Neural cell (in vitro differentiated cells): ENCODE measurements around the gene CFAP99. TPM values are rescaled to one million over a fixed set of nuclear protein-coding genes. Genes with fewer than 3 reads are reported as not detected.

Experiments used
- H2AFZ ChIP-seq: fragments of 200-600, 300-800 bp; sonication (generic), shearing (Covaris generic); 2 replicates; pipeline ENCODE4 v1.6.0; 2014; ENCODE audit warnings: low read depth, mild to moderate bottlenecking, antibody characterized with exemption, low read length, moderate library complexity
- H3F3A ChIP-seq: fragments of 200-600 bp; shearing (Covaris generic); 2 replicates; pipeline ENCODE4 v1.6.1; 2016; ENCODE audit warnings: mild to moderate bottlenecking, moderate library complexity, mixed read lengths, antibody characterized with exemption, low read length; ENCODE audit not compliant: insufficient read depth, poor library complexity, severe bottlenecking
- H3K27ac ChIP-seq: fragments of 200-600, 300-800 bp; sonication (generic), shearing (Covaris generic); 2 replicates; pipeline ENCODE4 v1.5.1; 2014; ENCODE audit warnings: mild to moderate bottlenecking, low read length, moderate library complexity
- H3K27me3 ChIP-seq: fragments of 300-800, 200-600 bp; sonication (generic), shearing (Covaris generic); 2 replicates; pipeline ENCODE4 v1.6.0; 2014; ENCODE audit warnings: mild to moderate bottlenecking, low read depth, low read length, moderate library complexity; ENCODE audit not compliant: insufficient read depth
- H3K36me3 ChIP-seq: fragments of 300-800, 200-600 bp; sonication (generic), shearing (Covaris generic); 2 replicates; pipeline ENCODE4 v1.5.1; 2014; ENCODE audit warnings: mild to moderate bottlenecking, antibody characterized with exemption, low read length, moderate library complexity; ENCODE audit not compliant: insufficient read depth
- H3K4me2 ChIP-seq: fragments of 300-800, 200-600 bp; sonication (generic), shearing (Covaris generic); 2 replicates; pipeline ENCODE4 v1.6.0; 2014; ENCODE audit warnings: mild to moderate bottlenecking, low read length
- H3K4me3 ChIP-seq: fragments of 300-800, 200-600 bp; sonication (generic), shearing (Covaris generic); 2 replicates; pipeline ENCODE4 v1.5.1; 2014; ENCODE audit warnings: mild to moderate bottlenecking, low read length, moderate library complexity
- H3K79me2 ChIP-seq: fragments of 200-600 bp; shearing (Covaris generic); replicated peaks from 2 replicates; pipeline ENCODE4 v1.6.0; 2014; ENCODE audit warnings: mild to moderate bottlenecking, low read length, moderate library complexity; ENCODE audit not compliant: insufficient read depth
- H3K9ac ChIP-seq: fragments of 300-800, 200-600 bp; sonication (generic), shearing (Covaris generic); 2 replicates; pipeline ENCODE4 v1.6.1; 2016; ENCODE audit warnings: mild to moderate bottlenecking, low read length, mixed read lengths
- H3K9me2 ChIP-seq: fragments of 200-600 bp; shearing (Covaris generic); 2 replicates; pipeline ENCODE4 v1.6.1; 2016; ENCODE audit warnings: mild to moderate bottlenecking, low read length, mixed read lengths; ENCODE audit not compliant: insufficient read depth
- H3K9me3 ChIP-seq: fragments of 200-600, 300-800 bp; sonication (generic), shearing (Covaris generic); 2 replicates; pipeline ENCODE4 v1.6.1; 2016; ENCODE audit warnings: mild to moderate bottlenecking, mixed run types, low read length, moderate library complexity, mixed read lengths
- H4K20me1 ChIP-seq: fragments of 200-600 bp; shearing (Covaris generic); 2 replicates; pipeline ENCODE4 v1.6.1; 2016; ENCODE audit warnings: mild to moderate bottlenecking, mixed run types; ENCODE audit not compliant: insufficient read depth
- CTCF ChIP-seq: fragments of 450-650 bp; IDR thresholded peaks from 2 replicates; pipeline ENCODE4 v1.5.1; 2014; ENCODE audit warnings: antibody characterized with exemption, mild to moderate bottlenecking, moderate library complexity; ENCODE audit not compliant: poor library complexity, severe bottlenecking
- EP300 ChIP-seq: fragments of 450-650 bp; conservative IDR thresholded peaks from 2 replicates; pipeline ENCODE4 v1.6.1; 2014; ENCODE audit warnings: antibody characterized with exemption, mild to moderate bottlenecking, moderate library complexity; ENCODE audit not compliant: poor library complexity, severe bottlenecking
- EZH2 ChIP-seq: fragments of 200-600, 300-800 bp; shearing (Covaris generic), sonication (generic); IDR thresholded peaks from 2 replicates; pipeline ENCODE4 v1.6.1; 2014; ENCODE audit warnings: antibody characterized with exemption, low read length, borderline replicate concordance, mild to moderate bottlenecking; ENCODE audit not compliant: insufficient read depth, poor library complexity, severe bottlenecking
- MXI1 ChIP-seq: fragments of 450-650 bp; conservative IDR thresholded peaks from 2 replicates; pipeline ENCODE4 v1.6.1; 2014; ENCODE audit warnings: antibody characterized with exemption, mild to moderate bottlenecking; ENCODE audit not compliant: poor library complexity, severe bottlenecking
- POLR2AphosphoS5 ChIP-seq: IDR thresholded peaks from 2 replicates; pipeline ENCODE4 v1.6.1; 2012
- RAD21 ChIP-seq: fragments of 450-650 bp; conservative IDR thresholded peaks from 2 replicates; pipeline ENCODE4 v1.6.1; 2014; ENCODE audit warnings: antibody characterized with exemption, mild to moderate bottlenecking, moderate library complexity
- SMC3 ChIP-seq: fragments of 450-650 bp; conservative IDR thresholded peaks from 2 replicates; pipeline ENCODE4 v1.6.1; 2014; ENCODE audit warnings: antibody characterized with exemption, mild to moderate bottlenecking, moderate library complexity; ENCODE audit not compliant: poor library complexity
- TAF1 ChIP-seq: IDR thresholded peaks from 2 replicates; pipeline ENCODE4 v1.6.1; 2012; ENCODE audit warnings: low read depth
- polyA plus RNA-seq: library from polyadenylated mRNA; depleted of rRNA; stranded (reverse); fragments of >200 nt; gene quantifications from 2 replicates; pipeline ENCODE4 v1.2.3, GENCODE V29; 2014
- TF ChIP-seq, protein P1 (sequence below): IDR thresholded peaks from 2 replicates; pipeline ENCODE4 v1.6.1; 2012; ENCODE audit warnings: borderline replicate concordance

The CFAP99 gene
- polyA plus RNA-seq, 1 donor from 2014 or later: not detected

GRCh38 chr4:2371765-2372487 is 46.8 kb upstream of the CFAP99 start:
- H3K27ac ChIP-seq: no peak overlapping the region
- H3K79me2 ChIP-seq: no peaks in the 10 kb centered on the region
- TF ChIP-seq EZH2 (no peak), SMC3 (no peak), MXI1 (no peak), EP300 (no peak), TAF1 (no peak), RAD21 (no peak), POLR2AphosphoS5 (no peak), CTCF (no peak)
- TF ChIP-seq, protein P1, sequence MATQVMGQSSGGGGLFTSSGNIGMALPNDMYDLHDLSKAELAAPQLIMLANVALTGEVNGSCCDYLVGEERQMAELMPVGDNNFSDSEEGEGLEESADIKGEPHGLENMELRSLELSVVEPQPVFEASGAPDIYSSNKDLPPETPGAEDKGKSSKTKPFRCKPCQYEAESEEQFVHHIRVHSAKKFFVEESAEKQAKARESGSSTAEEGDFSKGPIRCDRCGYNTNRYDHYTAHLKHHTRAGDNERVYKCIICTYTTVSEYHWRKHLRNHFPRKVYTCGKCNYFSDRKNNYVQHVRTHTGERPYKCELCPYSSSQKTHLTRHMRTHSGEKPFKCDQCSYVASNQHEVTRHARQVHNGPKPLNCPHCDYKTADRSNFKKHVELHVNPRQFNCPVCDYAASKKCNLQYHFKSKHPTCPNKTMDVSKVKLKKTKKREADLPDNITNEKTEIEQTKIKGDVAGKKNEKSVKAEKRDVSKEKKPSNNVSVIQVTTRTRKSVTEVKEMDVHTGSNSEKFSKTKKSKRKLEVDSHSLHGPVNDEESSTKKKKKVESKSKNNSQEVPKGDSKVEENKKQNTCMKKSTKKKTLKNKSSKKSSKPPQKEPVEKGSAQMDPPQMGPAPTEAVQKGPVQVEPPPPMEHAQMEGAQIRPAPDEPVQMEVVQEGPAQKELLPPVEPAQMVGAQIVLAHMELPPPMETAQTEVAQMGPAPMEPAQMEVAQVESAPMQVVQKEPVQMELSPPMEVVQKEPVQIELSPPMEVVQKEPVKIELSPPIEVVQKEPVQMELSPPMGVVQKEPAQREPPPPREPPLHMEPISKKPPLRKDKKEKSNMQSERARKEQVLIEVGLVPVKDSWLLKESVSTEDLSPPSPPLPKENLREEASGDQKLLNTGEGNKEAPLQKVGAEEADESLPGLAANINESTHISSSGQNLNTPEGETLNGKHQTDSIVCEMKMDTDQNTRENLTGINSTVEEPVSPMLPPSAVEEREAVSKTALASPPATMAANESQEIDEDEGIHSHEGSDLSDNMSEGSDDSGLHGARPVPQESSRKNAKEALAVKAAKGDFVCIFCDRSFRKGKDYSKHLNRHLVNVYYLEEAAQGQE: no peak
- H2AFZ ChIP-seq: no peak overlapping the region
- H3K9me3 ChIP-seq: peaks cover 5% of the 10 kb centered on the region
- H3K36me3 ChIP-seq: no peaks in the 10 kb centered on the region
- H3K9ac ChIP-seq: no peak overlapping the region
- no peaks in the 10 kb centered on the region for H4K20me1 ChIP-seq
- no peaks in the 10 kb centered on the region for H3F3A ChIP-seq
- no peaks in the 10 kb centered on the region for H3K9me2 ChIP-seq
- no peak overlapping the region for H3K4me2 ChIP-seq
- no peak overlapping the region for H3K4me3 ChIP-seq
- no peaks in the 10 kb centered on the region for H3K27me3 ChIP-seq

- H3K27me3 ChIP-seq: no peaks in the 10 kb centered on the region
- H3K9ac ChIP-seq: no peak overlapping the region
- H3K9me2 ChIP-seq: no peaks in the 10 kb centered on the region
- H3F3A ChIP-seq: no peaks in the 10 kb centered on the region
- no peak overlapping the region for H2AFZ ChIP-seq
- no peaks in the 10 kb centered on the region for H4K20me1 ChIP-seq
- H3K4me3 ChIP-seq: no peak overlapping the region
- TF ChIP-seq EZH2: no peak
- no peak for TF ChIP-seq POLR2AphosphoS5
- no peak for TF ChIP-seq SMC3
- no peak for TF ChIP-seq MXI1
- TF ChIP-seq TAF1: no peak
- TF ChIP-seq CTCF: no peak
- TF ChIP-seq, protein P1: no peak
- TF ChIP-seq EP300: no peak
- no peak for TF ChIP-seq RAD21
- no peaks in the 10 kb centered on the region for H3K36me3 ChIP-seq
- H3K79me2 ChIP-seq: no peaks in the 10 kb centered on the region
- no peak overlapping the region for H3K27ac ChIP-seq
- H3K9me3 ChIP-seq: peaks cover 5% of the 10 kb centered on the region
- H3K4me2 ChIP-seq: no peak overlapping the region
Measured at GRCh38 chr4:2372488-2373030, 46.2 kb upstream of the CFAP99 start.
